K562 (cell line): ENCODE data around the gene PTPRM.

Experiments
- CTCF ChIP-seq, 3 experiments: IDR thresholded peaks in 2 of 3; conservative IDR thresholded peaks in 1 of 3; 2 replicates each; pipeline ENCODE4 v1.5.1; 2011 to 2012; ENCODE audit warnings: low read length in 3 of 3, mild to moderate bottlenecking in 3 of 3, control low read depth in 2 of 3, improper control_type of control experiment in 1 of 3, inconsistent platforms in 1 of 3, low read depth in 1 of 3, mixed read lengths in 1 of 3, moderate library complexity in 1 of 3; ENCODE audit not compliant: insufficient read depth in 2 of 3
- ELF4 ChIP-seq: fragments of 450-650 bp; formaldehyde crosslinking; IDR thresholded peaks from 2 replicates; pipeline ENCODE4 v1.4.0; 2022; ENCODE audit warnings: missing genetic modification characterization
- GTF2F1 ChIP-seq: IDR thresholded peaks from 2 replicates; pipeline ENCODE4 v1.6.1; 2011; ENCODE audit warnings: low read depth, low read length, improper control_type of control experiment
- PHB2 ChIP-seq: fragments of 450-650 bp; IDR thresholded peaks from 2 replicates; pipeline ENCODE4 v1.6.1; 2017; ENCODE audit warnings: low read depth
- SNAPC5 ChIP-seq: fragments of 250-450 bp; sonication (Bioruptor Pico); IDR thresholded peaks from 2 replicates; pipeline ENCODE4 v1.8.0; 2021; ENCODE audit warnings: moderate library complexity, mild to moderate bottlenecking, inconsistent platforms
- ZBTB8A ChIP-seq: fragments of 450-650 bp; IDR thresholded peaks from 2 replicates; pipeline ENCODE4 v1.6.1; 2018; ENCODE audit warnings: mild to moderate bottlenecking, moderate library complexity; ENCODE audit not compliant: partially characterized antibody

GRCh38 chr18:8176554-8176953, 609.4 kb downstream of the PTPRM start:
- TF ChIP-seq ELF4 (no peak), SNAPC5 (CRISPR knock-in tag) (no peak), CTCF (IDR thresholded peaks at IDR 0.05 in 2 of 3, conservative IDR thresholded peaks at IDR 0.05 in 1 of 3; ENCODE audit: insufficient read depth in 2 of 3, low read depth in 1 of 3, low read length in 3 of 3) (no peak), GTF2F1 (no peak), PHB2 (no peak), ZBTB8A (no peak)
